Activated B cell treated with CpG ODN at 0.5 μM for 24 hours (primary cell): Measurements from ENCODE around the gene GIGYF2. TPM values are rescaled to one million over a fixed set of nuclear protein-coding genes. Genes with fewer than 3 reads are reported as not detected.

Experiments
- ATAC-seq: fragments of 200-7000 bp; cut with Tn5 transposase; one replicate; pipeline ENCODE4 v1.10.0; 2021; ENCODE audit warnings: low read depth, mild to moderate bottlenecking, moderate library complexity
- CTCF ChIA-PET: fragments of 350-600 bp; sonication (Branson Sonifier 250); formaldehyde crosslinking; loops from one replicate; lab custom pipeline; 2021; ENCODE audit warnings: antibody characterized with exemption; lab: Charles Lee
- POLR2A ChIA-PET: fragments of 350-600 bp; sonication (Branson Sonifier 250); formaldehyde crosslinking; loops from one replicate; lab custom pipeline; 2021; ENCODE audit warnings: antibody characterized with exemption; lab: Charles Lee
- DNase-seq: peaks from one replicate; pipeline ENCODE4 v3.0.0; 2022
- H3K27ac Mint-ChIP-seq: one replicate; pipeline ENCODE4 v1.8.0; 2020; ENCODE audit warnings: mixed read lengths
- H3K27me3 Mint-ChIP-seq: one replicate; pipeline ENCODE4 v1.8.0; 2021; ENCODE audit warnings: mixed read lengths
- H3K36me3 Mint-ChIP-seq: one replicate; pipeline ENCODE4 v1.8.0; 2021; ENCODE audit warnings: low read depth, mixed read lengths
- H3K4me1 Mint-ChIP-seq: one replicate; pipeline ENCODE4 v1.8.0; 2021; ENCODE audit warnings: mixed read lengths
- H3K4me3 Mint-ChIP-seq: one replicate; pipeline ENCODE4 v1.8.0; 2020; ENCODE audit warnings: mild to moderate bottlenecking, mixed read lengths
- H3K9me3 Mint-ChIP-seq: one replicate; pipeline ENCODE4 v1.8.0; 2020; ENCODE audit warnings: mixed read lengths
- intact Hi-C: fragments of 100-400 bp; cut with micrococcal nuclease; formaldehyde crosslinking; loops from one replicate; pipeline ENCODE4 v1.15.1; 2024
- total RNA-seq: library from RNA; stranded (reverse); gene quantifications from 2 replicates; pipeline ENCODE4 v1.2.3, GENCODE V29; 2022
- TF ChIP-seq, protein P1 (sequence below): fragments of 200-600 bp; IDR thresholded peaks from one replicate; pipeline ENCODE4 v1.8.0; 2022; ENCODE audit warnings: antibody characterized with exemption, mild to moderate bottlenecking

The GIGYF2 gene
- total RNA-seq, 1 donor from 2014 or later, result 77.9 TPM

DNA sequence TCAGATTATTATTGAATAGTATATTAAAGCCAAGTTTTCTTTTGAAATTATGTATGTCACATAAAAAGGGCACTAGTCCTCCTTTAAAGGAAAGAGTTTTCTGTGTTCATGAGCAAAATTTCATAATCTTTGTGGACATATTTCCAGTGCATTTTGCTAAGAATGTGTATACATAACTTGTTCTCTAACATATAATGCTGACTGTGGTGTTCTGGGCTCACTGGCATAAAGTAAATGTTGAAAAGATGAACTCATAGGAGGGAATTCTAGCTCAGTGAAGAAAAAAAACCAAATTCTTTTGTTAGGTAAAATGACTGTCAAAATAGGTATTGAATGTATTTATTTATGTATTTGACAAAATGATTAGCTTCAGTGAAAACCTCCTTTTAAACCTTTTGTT, 73.1 kb downstream of the GIGYF2 start:
- intact Hi-C loops, result no loop called here
- ATAC-seq (no peak), DNase-seq (no peak)
- H3K4me1 Mint-ChIP-seq, result peaks cover 22% of the 10 kb centered on the region
- POLR2A ChIA-PET, result interaction anchor here (0.8 kb wide), 1 partner anchor 34 kb away, joined by 3 read pairs; no protein-coding TSS in a partner anchor
- TF ChIP-seq, protein P1, sequence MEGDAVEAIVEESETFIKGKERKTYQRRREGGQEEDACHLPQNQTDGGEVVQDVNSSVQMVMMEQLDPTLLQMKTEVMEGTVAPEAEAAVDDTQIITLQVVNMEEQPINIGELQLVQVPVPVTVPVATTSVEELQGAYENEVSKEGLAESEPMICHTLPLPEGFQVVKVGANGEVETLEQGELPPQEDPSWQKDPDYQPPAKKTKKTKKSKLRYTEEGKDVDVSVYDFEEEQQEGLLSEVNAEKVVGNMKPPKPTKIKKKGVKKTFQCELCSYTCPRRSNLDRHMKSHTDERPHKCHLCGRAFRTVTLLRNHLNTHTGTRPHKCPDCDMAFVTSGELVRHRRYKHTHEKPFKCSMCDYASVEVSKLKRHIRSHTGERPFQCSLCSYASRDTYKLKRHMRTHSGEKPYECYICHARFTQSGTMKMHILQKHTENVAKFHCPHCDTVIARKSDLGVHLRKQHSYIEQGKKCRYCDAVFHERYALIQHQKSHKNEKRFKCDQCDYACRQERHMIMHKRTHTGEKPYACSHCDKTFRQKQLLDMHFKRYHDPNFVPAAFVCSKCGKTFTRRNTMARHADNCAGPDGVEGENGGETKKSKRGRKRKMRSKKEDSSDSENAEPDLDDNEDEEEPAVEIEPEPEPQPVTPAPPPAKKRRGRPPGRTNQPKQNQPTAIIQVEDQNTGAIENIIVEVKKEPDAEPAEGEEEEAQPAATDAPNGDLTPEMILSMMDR, result no peak
- H3K27ac Mint-ChIP-seq, result no peak overlapping the region
- H3K4me3 Mint-ChIP-seq, result no peak overlapping the region
- CTCF ChIA-PET, result no interaction called here
- no peaks in the 10 kb centered on the region for H3K27me3 Mint-ChIP-seq
- peaks cover 49% of the 10 kb centered on the region for H3K36me3 Mint-ChIP-seq
- H3K9me3 Mint-ChIP-seq, result no peaks in the 10 kb centered on the region

DNA sequence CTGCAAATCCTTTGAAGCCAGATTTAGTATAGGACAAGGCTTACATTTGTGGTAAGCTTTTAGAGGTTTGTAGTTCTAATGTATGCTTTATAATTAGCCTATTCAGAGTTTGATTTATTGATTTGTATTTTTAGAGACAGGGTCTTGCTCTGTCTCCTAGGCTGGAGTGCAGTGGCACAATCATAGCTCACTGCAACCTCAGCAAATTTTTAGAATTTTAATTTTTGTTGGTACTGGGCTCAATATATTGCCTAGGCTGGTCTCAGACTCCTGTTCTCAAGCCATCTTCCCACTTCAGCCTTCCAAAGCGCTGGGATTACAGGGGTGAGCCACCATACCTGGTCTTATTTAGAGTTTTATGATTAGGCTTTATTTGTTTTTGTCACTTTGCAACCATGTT, 74.7 kb downstream of the GIGYF2 start:
- Mint-ChIP-seq H3K36me3 (peaks cover 41% of the 10 kb centered on the region), H3K9me3 (no peaks in the 10 kb centered on the region), H3K27me3 (no peaks in the 10 kb centered on the region), H3K4me3 (no peak overlapping the region), H3K27ac (peak overlapping the region; percentile 79), H3K4me1 (peaks cover 22% of the 10 kb centered on the region)
- CTCF ChIA-PET, result interaction anchor here (1.3 kb wide), 1 partner anchor 37 kb away, joined by 3 read pairs; no protein-coding TSS in a partner anchor
- intact Hi-C loops, result no loop called here
- POLR2A ChIA-PET, result interaction anchor here (0.7 to 1.1 kb wide), 2 partner anchors 11 to 69 kb away, joined by 3 read pairs; no protein-coding TSS in a partner anchor
- ATAC-seq, result no peak
- no peak for DNase-seq
- TF ChIP-seq, protein P1, result no peak

DNA sequence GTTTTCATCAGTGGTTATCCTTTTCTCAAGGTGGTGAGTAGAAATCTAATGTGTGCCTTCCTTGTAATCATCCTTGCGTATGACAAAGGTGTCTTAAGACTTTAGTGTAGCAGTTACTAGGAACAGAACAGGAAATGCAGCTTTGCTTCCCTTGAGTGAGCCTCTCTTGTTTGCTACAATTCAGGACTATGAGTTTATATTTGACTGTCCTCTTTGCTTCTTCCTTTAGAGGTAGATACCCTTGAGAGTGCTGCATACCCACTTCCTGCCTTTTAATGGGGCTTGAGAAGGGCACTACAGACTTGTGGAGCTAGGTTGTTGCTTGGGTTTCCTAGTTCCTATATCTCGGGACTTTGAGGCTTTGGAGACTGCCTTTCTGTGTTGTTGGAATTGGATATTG, 75.4 kb downstream of the GIGYF2 start:
- peaks cover 22% of the 10 kb centered on the region for H3K4me1 Mint-ChIP-seq
- H3K36me3 Mint-ChIP-seq, result peaks cover 44% of the 10 kb centered on the region
- CTCF ChIA-PET, result interaction anchor here (1.3 kb wide), 1 partner anchor 36 kb away, joined by 3 read pairs; no protein-coding TSS in a partner anchor
- H3K4me3 Mint-ChIP-seq, result peak overlapping the region; percentile 32
- TF ChIP-seq, protein P1, result no peak
- no peak for DNase-seq
- peak overlapping the region; percentile 79 for H3K27ac Mint-ChIP-seq
- intact Hi-C loops, result no loop called here
- H3K9me3 Mint-ChIP-seq, result no peaks in the 10 kb centered on the region
- ATAC-seq, result peak; percentile 86
- H3K27me3 Mint-ChIP-seq, result no peaks in the 10 kb centered on the region
- POLR2A ChIA-PET, result interaction anchor here (0.7 to 1.1 kb wide), 2 partner anchors 11 to 69 kb away, joined by 3 read pairs; no protein-coding TSS in a partner anchor

DNA sequence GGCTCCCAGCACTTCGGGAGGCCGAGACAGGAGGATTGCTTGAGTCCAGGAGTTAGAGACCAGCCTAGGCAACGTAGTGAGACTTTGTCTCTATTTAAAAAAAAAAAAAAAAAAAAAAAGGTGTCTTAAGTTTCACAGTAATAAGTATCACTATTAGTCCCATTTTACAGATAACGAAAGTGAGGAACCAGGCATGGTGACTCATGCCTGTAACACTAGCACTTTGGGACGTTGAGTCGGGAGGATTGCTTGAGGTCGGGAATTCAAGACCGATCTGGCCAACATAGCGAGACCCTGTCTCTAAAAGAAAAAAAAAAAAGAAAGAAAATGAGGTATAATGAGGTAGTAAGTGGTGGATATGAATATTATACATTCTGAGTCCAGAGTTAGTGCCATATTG, 76.7 kb downstream of the GIGYF2 start:
- DNase-seq (no peak), ATAC-seq (peak; percentile 29)
- no peak overlapping the region for H3K4me3 Mint-ChIP-seq
- TF ChIP-seq, protein P1, result no peak
- H3K27ac Mint-ChIP-seq, result no peak overlapping the region
- no peaks in the 10 kb centered on the region for H3K9me3 Mint-ChIP-seq
- CTCF ChIA-PET, result no interaction called here
- peaks cover 22% of the 10 kb centered on the region for H3K4me1 Mint-ChIP-seq
- POLR2A ChIA-PET, result no interaction called here
- intact Hi-C loops, result no loop called here
- H3K36me3 Mint-ChIP-seq, result peaks cover 38% of the 10 kb centered on the region
- no peaks in the 10 kb centered on the region for H3K27me3 Mint-ChIP-seq

DNA sequence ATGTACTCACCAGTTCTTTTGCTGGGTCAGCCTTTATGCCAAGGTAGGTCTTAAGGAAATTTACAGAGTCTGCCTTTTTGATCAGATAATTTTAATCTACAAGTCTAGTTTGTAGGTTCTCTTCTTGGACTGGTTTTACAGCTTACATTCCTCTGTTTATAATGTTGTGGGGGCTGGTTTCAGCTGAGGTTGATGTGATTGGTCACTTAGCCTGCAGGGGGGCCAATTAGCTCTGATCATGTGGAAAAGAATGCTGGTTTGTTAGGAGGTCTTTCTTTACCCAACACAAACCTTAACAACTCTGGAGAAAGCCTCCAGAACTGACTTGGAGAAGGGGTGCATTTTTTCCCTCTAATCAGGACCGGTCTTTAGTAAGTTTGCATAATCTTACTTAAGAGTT, 79.3 kb downstream of the GIGYF2 start, which contains the start of gene KCNJ13:
KCNJ13 (minus strand) TSS at position 131 of the 400 bp plus-strand sequence. CDS start 5,203 bp downstream, outside the sequence.
- ATAC-seq (no peak), DNase-seq (no peak)
- Mint-ChIP-seq H3K4me3 (no peak within 1 kb of the TSS), H3K36me3 (peaks cover 29% of the 10 kb centered on the region), H3K27me3 (no peaks in the 10 kb centered on the region), H3K4me1 (peaks cover 18% of the 10 kb centered on the region), H3K27ac (no peak within 1 kb of the TSS), H3K9me3 (no peaks in the 10 kb centered on the region)
- POLR2A ChIA-PET, result no interaction called here
- TF ChIP-seq, protein P1, result no peak
- intact Hi-C loops, result no loop called here
- CTCF ChIA-PET, result no interaction called here
